Superior temporal gyrus (tissue), 1 donor: ENCODE measurements around the gene SEMA4A.
"Not testable (repeated sequence)": the region's sequence is repeated elsewhere in the genome, so short reads cannot be mapped to it uniquely, and the experiment has no call there.

Experiments
- DNase-seq: peaks from one replicate; pipeline ENCODE4 v3.0.0-alpha.2; 2016; ENCODE audit errors: extremely low spot score

SEMA4A gene

GRCh38 chr1:156194300-156194652 is 40.9 kb downstream of the SEMA4A start:
- DNase-seq = peak; percentile 38

- no peak for DNase-seq
Observed at GRCh38 chr1:156195853-156196252, 42.5 kb downstream of the SEMA4A start.

- no peak for DNase-seq
Observed at GRCh38 chr1:156196445-156196844, 43.1 kb downstream of the SEMA4A start.

- no peak for DNase-seq
Observed at GRCh38 chr1:156198831-156199349, 45.5 kb downstream of the SEMA4A start.

GRCh38 chr1:156200044-156200443 is 46.7 kb downstream of the SEMA4A start:
- no peak for DNase-seq

GRCh38 chr1:156203331-156203730 is 49.9 kb downstream of the SEMA4A start:
- no peak for DNase-seq

- no peak for DNase-seq
Observed at GRCh38 chr1:156204686-156205085, 51.3 kb downstream of the SEMA4A start.

- DNase-seq = no peak
Observed at GRCh38 chr1:156211243-156211642, 57.9 kb downstream of the SEMA4A start.

- DNase-seq = no peak
Observed at GRCh38 chr1:156212130-156212529, 58.7 kb downstream of the SEMA4A start.

- DNase-seq = peak; percentile 97
Observed at GRCh38 chr1:156212833-156213643, 59.7 kb downstream of the SEMA4A start, which contains the start of gene PMF1. PMF1 (plus strand) TSS chr1:156213007; CDS start chr1:156213016, 9 bp downstream.

GRCh38 chr1:156213644-156213966 is 60.2 kb downstream of the SEMA4A start:
- no peak for DNase-seq

- no peak for DNase-seq
Observed at GRCh38 chr1:156214024-156214748, 60.8 kb downstream of the SEMA4A start.

GRCh38 chr1:156216361-156217086 is 63.1 kb downstream of the SEMA4A start:
- DNase-seq = not testable (repeated sequence)

GRCh38 chr1:156217871-156218270 is 64.5 kb downstream of the SEMA4A start:
- DNase-seq = peak; percentile 38

- no peak for DNase-seq
Observed at GRCh38 chr1:156220226-156220625, 66.8 kb downstream of the SEMA4A start.

- no peak for DNase-seq
Observed at GRCh38 chr1:156221986-156222692, 68.8 kb downstream of the SEMA4A start.

GRCh38 chr1:156225677-156226014 is 72.3 kb downstream of the SEMA4A start:
- DNase-seq = no peak

GRCh38 chr1:156226116-156226538 is 72.7 kb downstream of the SEMA4A start:
- no peak for DNase-seq

GRCh38 chr1:156226782-156227181 is 73.4 kb downstream of the SEMA4A start:
- DNase-seq = no peak
